Stimulated activated CD8-positive, alpha-beta memory T cell treated with anti-CD3 and anti-CD28 coated beads, Interleukin-15, amount 100 ng/mL, for 4 hours (primary cell): ENCODE results near the gene SPATA16.
"Not testable (repeated sequence)": the region's sequence is repeated elsewhere in the genome, so short reads cannot be mapped to it uniquely, and the experiment has no call there.

Experiments used
- DNase-seq, 2 donors: peaks; one replicate each; pipeline ENCODE4 v3.0.0-alpha.2; 2020; ENCODE audit warnings: low read depth in 2 of 2

SPATA16 gene

GRCh38 chr3:173064631-173065030 lies 76.4 kb downstream of the SPATA16 start:
- DNase-seq = no peak

- no peak for DNase-seq
Observed at GRCh38 chr3:173058229-173058628, 82.8 kb downstream of the SPATA16 start.

GRCh38 chr3:173055228-173055933 lies 85.7 kb downstream of the SPATA16 start:
- no peak for DNase-seq

GRCh38 chr3:173049360-173049759 lies 91.7 kb downstream of the SPATA16 start:
- DNase-seq = no peak

GRCh38 chr3:173045770-173046382 lies 95.2 kb downstream of the SPATA16 start:
- DNase-seq = no peak

GRCh38 chr3:173044998-173045397 lies 96.0 kb downstream of the SPATA16 start:
- no peak for DNase-seq

- DNase-seq = no peak
Observed at GRCh38 chr3:173043757-173044156, 97.3 kb downstream of the SPATA16 start.

GRCh38 chr3:173038484-173038871 lies 102.6 kb downstream of the SPATA16 start:
- DNase-seq = no peak

GRCh38 chr3:173037840-173038483 lies 103.1 kb downstream of the SPATA16 start:
- no peak for DNase-seq

- no peak for DNase-seq
Observed at GRCh38 chr3:173030273-173030672, 110.8 kb downstream of the SPATA16 start.

- no peak for DNase-seq
Observed at GRCh38 chr3:173028351-173028750, 112.7 kb downstream of the SPATA16 start.

GRCh38 chr3:173027429-173027828 lies 113.6 kb downstream of the SPATA16 start:
- DNase-seq = no peak

- no peak for DNase-seq
Observed at GRCh38 chr3:173025941-173026340, 115.1 kb downstream of the SPATA16 start.

- no peak for DNase-seq
Observed at GRCh38 chr3:173021547-173022185, 119.4 kb downstream of the SPATA16 start.

- DNase-seq = not testable (repeated sequence)
Observed at GRCh38 chr3:173020128-173020527, 120.9 kb downstream of the SPATA16 start.

- DNase-seq = no peak
Observed at GRCh38 chr3:173019378-173019777, 121.7 kb downstream of the SPATA16 start.

GRCh38 chr3:173018758-173019157 lies 122.3 kb downstream of the SPATA16 start:
- no peak for DNase-seq

- no peak for DNase-seq
Observed at GRCh38 chr3:173013219-173013832, 127.7 kb downstream of the SPATA16 start.

- DNase-seq = no peak
Observed at GRCh38 chr3:173009410-173009809, 131.6 kb downstream of the SPATA16 start.

- no peak for DNase-seq
Observed at GRCh38 chr3:173008978-173009377, 132.1 kb downstream of the SPATA16 start.

GRCh38 chr3:173007079-173007723 lies 133.8 kb downstream of the SPATA16 start:
- DNase-seq = no peak

- DNase-seq = no peak
Observed at GRCh38 chr3:173006006-173006405, 135.0 kb downstream of the SPATA16 start.
